Measurements from ENCODE around the gene RAB3B. TPM values are rescaled to one million over a fixed set of nuclear protein-coding genes. Genes with fewer than 3 reads are reported as not detected.
A peak's percentile ranks its signal among the peaks of the same experiment; 100 is the strongest.

The RAB3B gene
- total and polyA plus RNA-seq, 9 of the 15 experiments (the other 6 are each of a cell fraction or from before 2014, with no cell fraction given): 0.07 to 0.47 (median 0.27) TPM

DNA sequence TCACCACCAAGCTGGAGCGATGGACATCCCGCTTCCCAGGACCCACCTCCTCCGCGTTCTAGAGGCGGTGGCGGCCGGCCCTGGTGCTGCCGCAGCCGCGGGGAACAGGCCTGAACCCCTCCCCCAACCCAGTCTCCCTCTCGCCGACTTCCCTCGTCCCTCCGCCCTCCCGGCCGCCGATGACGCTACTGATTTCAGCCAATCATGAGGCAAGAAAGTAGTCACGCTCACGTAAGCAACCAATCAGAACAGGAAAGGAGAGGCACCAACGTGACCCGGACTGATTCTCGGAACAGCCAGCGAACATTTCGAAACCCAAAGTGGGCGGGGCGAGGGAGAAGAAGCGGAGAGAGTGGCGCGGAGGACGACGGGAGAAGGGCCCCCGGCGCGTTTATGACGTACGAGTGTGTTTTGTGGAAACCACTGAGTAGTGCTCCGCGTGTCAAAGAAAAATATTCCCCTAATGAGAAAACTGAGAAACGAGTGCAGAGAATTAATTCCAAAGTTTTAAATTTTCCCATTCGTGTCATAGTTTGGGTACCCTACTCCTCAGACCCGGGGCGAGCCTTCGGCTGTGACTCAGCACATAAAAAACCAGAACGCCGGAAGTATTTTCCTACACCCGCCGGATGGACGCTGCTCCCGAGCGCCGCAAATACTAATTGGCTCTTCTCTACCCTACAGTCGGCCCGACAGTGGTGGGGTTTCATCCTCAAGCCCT is 111.7 kb downstream of the RAB3B start, which contains the start of gene NRDC (continued):
- TF ChIP-seq, protein P1, sequence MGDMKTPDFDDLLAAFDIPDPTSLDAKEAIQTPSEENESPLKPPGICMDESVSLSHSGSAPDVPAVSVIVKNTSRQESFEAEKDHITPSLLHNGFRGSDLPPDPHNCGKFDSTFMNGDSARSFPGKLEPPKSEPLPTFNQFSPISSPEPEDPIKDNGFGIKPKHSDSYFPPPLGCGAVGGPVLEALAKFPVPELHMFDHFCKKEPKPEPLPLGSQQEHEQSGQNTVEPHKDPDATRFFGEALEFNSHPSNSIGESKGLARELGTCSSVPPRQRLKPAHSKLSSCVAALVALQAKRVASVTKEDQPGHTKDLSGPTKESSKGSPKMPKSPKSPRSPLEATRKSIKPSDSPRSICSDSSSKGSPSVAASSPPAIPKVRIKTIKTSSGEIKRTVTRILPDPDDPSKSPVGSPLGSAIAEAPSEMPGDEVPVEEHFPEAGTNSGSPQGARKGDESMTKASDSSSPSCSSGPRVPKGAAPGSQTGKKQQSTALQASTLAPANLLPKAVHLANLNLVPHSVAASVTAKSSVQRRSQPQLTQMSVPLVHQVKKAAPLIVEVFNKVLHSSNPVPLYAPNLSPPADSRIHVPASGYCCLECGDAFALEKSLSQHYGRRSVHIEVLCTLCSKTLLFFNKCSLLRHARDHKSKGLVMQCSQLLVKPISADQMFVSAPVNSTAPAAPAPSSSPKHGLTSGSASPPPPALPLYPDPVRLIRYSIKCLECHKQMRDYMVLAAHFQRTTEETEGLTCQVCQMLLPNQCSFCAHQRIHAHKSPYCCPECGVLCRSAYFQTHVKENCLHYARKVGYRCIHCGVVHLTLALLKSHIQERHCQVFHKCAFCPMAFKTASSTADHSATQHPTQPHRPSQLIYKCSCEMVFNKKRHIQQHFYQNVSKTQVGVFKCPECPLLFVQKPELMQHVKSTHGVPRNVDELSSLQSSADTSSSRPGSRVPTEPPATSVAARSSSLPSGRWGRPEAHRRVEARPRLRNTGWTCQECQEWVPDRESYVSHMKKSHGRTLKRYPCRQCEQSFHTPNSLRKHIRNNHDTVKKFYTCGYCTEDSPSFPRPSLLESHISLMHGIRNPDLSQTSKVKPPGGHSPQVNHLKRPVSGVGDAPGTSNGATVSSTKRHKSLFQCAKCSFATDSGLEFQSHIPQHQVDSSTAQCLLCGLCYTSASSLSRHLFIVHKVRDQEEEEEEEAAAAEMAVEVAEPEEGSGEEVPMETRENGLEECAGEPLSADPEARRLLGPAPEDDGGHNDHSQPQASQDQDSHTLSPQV (IDR thresholded peaks at IDR 0.05): no peak
- TF ChIP-seq SMAD4 (CRISPR knock-in tag; conservative IDR thresholded peaks at IDR 0.05): peak; percentile 41
- TF ChIP-seq CREBBP (IDR thresholded peaks at IDR 0.05; ENCODE audit: low read depth, low read length): no peak
- TF ChIP-seq, protein P2, sequence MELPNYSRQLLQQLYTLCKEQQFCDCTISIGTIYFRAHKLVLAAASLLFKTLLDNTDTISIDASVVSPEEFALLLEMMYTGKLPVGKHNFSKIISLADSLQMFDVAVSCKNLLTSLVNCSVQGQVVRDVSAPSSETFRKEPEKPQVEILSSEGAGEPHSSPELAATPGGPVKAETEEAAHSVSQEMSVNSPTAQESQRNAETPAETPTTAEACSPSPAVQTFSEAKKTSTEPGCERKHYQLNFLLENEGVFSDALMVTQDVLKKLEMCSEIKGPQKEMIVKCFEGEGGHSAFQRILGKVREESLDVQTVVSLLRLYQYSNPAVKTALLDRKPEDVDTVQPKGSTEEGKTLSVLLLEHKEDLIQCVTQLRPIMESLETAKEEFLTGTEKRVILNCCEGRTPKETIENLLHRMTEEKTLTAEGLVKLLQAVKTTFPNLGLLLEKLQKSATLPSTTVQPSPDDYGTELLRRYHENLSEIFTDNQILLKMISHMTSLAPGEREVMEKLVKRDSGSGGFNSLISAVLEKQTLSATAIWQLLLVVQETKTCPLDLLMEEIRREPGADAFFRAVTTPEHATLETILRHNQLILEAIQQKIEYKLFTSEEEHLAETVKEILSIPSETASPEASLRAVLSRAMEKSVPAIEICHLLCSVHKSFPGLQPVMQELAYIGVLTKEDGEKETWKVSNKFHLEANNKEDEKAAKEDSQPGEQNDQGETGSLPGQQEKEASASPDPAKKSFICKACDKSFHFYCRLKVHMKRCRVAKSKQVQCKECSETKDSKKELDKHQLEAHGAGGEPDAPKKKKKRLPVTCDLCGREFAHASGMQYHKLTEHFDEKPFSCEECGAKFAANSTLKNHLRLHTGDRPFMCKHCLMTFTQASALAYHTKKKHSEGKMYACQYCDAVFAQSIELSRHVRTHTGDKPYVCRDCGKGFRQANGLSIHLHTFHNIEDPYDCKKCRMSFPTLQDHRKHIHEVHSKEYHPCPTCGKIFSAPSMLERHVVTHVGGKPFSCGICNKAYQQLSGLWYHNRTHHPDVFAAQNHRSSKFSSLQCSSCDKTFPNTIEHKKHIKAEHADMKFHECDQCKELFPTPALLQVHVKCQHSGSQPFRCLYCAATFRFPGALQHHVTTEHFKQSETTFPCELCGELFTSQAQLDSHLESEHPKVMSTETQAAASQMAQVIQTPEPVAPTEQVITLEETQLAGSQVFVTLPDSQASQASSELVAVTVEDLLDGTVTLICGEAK (IDR thresholded peaks at IDR 0.05): peak; percentile 92
- TF ChIP-seq, protein P2 (CRISPR knock-in tag; IDR thresholded peaks at IDR 0.05): no peak
- TF ChIP-seq, protein P3, sequence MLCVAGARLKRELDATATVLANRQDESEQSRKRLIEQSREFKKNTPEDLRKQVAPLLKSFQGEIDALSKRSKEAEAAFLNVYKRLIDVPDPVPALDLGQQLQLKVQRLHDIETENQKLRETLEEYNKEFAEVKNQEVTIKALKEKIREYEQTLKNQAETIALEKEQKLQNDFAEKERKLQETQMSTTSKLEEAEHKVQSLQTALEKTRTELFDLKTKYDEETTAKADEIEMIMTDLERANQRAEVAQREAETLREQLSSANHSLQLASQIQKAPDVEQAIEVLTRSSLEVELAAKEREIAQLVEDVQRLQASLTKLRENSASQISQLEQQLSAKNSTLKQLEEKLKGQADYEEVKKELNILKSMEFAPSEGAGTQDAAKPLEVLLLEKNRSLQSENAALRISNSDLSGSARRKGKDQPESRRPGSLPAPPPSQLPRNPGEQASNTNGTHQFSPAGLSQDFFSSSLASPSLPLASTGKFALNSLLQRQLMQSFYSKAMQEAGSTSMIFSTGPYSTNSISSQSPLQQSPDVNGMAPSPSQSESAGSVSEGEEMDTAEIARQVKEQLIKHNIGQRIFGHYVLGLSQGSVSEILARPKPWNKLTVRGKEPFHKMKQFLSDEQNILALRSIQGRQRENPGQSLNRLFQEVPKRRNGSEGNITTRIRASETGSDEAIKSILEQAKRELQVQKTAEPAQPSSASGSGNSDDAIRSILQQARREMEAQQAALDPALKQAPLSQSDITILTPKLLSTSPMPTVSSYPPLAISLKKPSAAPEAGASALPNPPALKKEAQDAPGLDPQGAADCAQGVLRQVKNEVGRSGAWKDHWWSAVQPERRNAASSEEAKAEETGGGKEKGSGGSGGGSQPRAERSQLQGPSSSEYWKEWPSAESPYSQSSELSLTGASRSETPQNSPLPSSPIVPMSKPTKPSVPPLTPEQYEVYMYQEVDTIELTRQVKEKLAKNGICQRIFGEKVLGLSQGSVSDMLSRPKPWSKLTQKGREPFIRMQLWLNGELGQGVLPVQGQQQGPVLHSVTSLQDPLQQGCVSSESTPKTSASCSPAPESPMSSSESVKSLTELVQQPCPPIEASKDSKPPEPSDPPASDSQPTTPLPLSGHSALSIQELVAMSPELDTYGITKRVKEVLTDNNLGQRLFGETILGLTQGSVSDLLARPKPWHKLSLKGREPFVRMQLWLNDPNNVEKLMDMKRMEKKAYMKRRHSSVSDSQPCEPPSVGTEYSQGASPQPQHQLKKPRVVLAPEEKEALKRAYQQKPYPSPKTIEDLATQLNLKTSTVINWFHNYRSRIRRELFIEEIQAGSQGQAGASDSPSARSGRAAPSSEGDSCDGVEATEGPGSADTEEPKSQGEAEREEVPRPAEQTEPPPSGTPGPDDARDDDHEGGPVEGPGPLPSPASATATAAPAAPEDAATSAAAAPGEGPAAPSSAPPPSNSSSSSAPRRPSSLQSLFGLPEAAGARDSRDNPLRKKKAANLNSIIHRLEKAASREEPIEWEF (CRISPR knock-in tag; IDR thresholded peaks at IDR 0.05): no peak
- peak; percentile 91 for TF ChIP-seq ETV1 (tag; conservative IDR thresholded peaks at IDR 0.05; ENCODE audit: low read depth)
- TF ChIP-seq ZNF408 (CRISPR knock-in tag; IDR thresholded peaks at IDR 0.05; ENCODE audit: low read depth): no peak
